Upper lobe of right lung (tissue), 1 donor: ENCODE measurements around the gene ZNRF3. TPM values are rescaled to one million over a fixed set of nuclear protein-coding genes. Genes with fewer than 3 reads are reported as not detected.
A peak's percentile ranks its signal among the peaks of the same experiment; 100 is the strongest.

Source experiments
- ATAC-seq: fragments of 200-7000 bp; cut with Tn5 transposase; one replicate; pipeline ENCODE4 v1.9.1; 2020; ENCODE audit warnings: mild to moderate bottlenecking, moderate library complexity
- DNase-seq: peaks from one replicate; pipeline ENCODE4 v3.0.0-alpha.2; 2020
- H3K27ac ChIP-seq: fragments of 200-600 bp; one replicate; pipeline ENCODE4 v1.8.0; 2022
- H3K27me3 ChIP-seq: fragments of 200-600 bp; one replicate; pipeline ENCODE4 v1.8.0; 2022; ENCODE audit warnings: mild to moderate bottlenecking
- H3K36me3 ChIP-seq: fragments of 200-600 bp; one replicate; pipeline ENCODE4 v1.8.0; 2022
- H3K4me1 ChIP-seq: fragments of 200-600 bp; one replicate; pipeline ENCODE4 v1.8.0; 2022
- H3K4me3 ChIP-seq: fragments of 200-600 bp; one replicate; pipeline ENCODE4 v1.8.0; 2022; ENCODE audit warnings: mild to moderate bottlenecking
- H3K9me3 ChIP-seq: fragments of 200-600 bp; one replicate; pipeline ENCODE4 v1.8.0; 2022
- intact Hi-C: fragments of 100-400 bp; cut with DNase I; formaldehyde crosslinking; loops from one replicate; pipeline ENCODE4 v1.11.0; 2022
- long read RNA-seq: library from polyadenylated mRNA; unstranded; transcript quantifications from one replicate; pipeline ENCODE4 v2.0.0, GENCODE V29; 2021
- total RNA-seq: library from RNA; stranded (reverse); fragmentation: NEBNext Ultra II Directional; extraction: Animal tissue kit (Norgen Biotek cat#: 25700); gene quantifications from one replicate; pipeline ENCODE4 v1.2.1, GENCODE V29; 2021
- TF ChIP-seq, protein P1 (sequence below): fragments of 200-600 bp; IDR thresholded peaks from one replicate; pipeline ENCODE4 v1.8.0; 2022; ENCODE audit warnings: antibody characterized with exemption
- donor health status: DM: no; HTN: yes; CAD: no; lungs with severe emphysema.

ZNRF3 gene
- 15.8 TPM for total RNA-seq
- long read RNA-seq, full-length matches to known transcripts = 13 of 43 reads
- long read RNA-seq, partial matches to known transcripts = 18 of 43 reads
- long read RNA-seq, other reads (novel, unspliced or antisense) = 12 of 43 reads

DNA sequence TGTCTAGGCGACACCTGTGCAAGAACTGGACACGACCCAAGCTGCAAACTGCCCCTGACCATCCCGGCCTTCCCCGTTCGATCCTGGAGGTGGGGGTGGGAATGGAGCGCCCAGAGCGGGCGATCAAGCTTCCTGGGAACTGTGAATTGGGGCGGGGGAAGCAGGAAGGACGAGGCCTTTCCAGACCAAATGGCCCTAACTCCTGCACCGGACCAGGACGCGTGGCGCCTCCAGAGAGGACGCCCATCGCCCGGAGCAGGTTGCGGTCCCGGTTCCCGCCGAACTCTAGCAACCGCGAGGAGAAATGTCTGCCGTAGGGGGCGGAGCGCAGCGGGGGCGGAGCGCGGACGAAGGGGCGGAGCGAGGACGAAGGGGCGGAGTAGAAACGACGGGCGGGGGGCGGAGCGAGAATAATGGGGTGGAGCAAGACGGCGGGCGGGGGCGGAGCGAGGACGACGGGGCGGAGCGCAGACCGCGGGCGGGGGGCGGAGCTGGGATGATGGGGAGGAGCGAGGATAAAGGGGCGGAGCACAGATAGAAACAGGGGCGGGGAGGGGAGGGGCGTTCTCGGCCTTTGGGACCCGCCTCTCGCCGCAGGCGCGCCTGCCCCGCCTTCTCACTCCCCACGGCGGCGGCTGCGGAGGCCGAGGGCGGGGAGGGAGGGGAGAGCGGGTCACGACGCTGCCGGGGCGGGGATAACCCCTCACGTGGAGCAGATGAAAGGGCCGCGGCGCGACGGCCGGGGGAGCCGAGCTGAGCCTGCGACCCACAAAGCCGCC is at the start of gene ZNRF3:
TSS of gene ZNRF3 (plus strand) at position 695 of the 779 bp plus-strand sequence. CDS start 195 bp downstream, outside the sequence.
- Histone ChIP-seq H3K4me1 (peaks cover 11% of the 10 kb centered on the region), H3K36me3 (no peaks in the 10 kb centered on the region), H3K27ac (no peak within 1 kb of the TSS), H3K9me3 (no peaks in the 10 kb centered on the region), H3K27me3 (no peaks in the 10 kb centered on the region), H3K4me3 (peak within 1 kb of the TSS; percentile 72)
- DNase-seq = peak; percentile 96
- intact Hi-C loops = no loop called here
- peak; percentile 98 for ATAC-seq
- TF ChIP-seq, protein P1, sequence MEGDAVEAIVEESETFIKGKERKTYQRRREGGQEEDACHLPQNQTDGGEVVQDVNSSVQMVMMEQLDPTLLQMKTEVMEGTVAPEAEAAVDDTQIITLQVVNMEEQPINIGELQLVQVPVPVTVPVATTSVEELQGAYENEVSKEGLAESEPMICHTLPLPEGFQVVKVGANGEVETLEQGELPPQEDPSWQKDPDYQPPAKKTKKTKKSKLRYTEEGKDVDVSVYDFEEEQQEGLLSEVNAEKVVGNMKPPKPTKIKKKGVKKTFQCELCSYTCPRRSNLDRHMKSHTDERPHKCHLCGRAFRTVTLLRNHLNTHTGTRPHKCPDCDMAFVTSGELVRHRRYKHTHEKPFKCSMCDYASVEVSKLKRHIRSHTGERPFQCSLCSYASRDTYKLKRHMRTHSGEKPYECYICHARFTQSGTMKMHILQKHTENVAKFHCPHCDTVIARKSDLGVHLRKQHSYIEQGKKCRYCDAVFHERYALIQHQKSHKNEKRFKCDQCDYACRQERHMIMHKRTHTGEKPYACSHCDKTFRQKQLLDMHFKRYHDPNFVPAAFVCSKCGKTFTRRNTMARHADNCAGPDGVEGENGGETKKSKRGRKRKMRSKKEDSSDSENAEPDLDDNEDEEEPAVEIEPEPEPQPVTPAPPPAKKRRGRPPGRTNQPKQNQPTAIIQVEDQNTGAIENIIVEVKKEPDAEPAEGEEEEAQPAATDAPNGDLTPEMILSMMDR = no peak

DNA sequence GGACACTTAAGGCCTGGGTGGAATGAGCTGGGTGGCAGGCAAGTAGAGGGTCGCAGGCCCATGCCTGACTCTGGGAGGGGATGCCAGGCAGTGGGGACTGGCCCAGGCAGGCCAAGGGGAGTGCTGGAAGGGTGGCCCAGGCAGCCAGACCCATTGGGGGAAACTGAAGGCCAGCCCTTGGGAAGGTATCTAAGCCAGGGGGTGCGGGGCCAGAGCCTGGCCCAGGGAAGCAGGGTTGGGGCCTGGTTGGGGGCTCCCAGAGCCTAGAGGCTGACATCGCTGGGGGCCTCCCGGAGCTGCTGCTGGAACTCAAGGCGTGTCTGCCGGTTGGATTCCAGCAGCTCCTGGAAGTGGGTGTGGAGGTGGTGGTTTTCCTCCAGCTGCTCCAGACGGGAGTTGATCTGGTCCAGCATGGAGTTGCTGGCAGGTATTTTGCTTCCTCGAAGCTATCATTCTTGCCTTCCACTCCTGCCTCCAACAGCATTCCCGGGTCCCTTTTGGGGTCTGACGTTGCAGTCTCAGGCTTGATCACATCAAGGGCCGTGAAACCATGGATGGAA is 47.7 kb upstream of the ZNRF3 start:
- intact Hi-C loops = no loop called here
- Histone ChIP-seq H3K4me3 (no peak overlapping the region), H3K27ac (no peak overlapping the region), H3K27me3 (no peaks in the 10 kb centered on the region), H3K9me3 (no peaks in the 10 kb centered on the region), H3K4me1 (no peaks in the 10 kb centered on the region), H3K36me3 (no peaks in the 10 kb centered on the region)
- ATAC-seq (no peak), DNase-seq (no peak)
- TF ChIP-seq, protein P1 = no peak

DNA sequence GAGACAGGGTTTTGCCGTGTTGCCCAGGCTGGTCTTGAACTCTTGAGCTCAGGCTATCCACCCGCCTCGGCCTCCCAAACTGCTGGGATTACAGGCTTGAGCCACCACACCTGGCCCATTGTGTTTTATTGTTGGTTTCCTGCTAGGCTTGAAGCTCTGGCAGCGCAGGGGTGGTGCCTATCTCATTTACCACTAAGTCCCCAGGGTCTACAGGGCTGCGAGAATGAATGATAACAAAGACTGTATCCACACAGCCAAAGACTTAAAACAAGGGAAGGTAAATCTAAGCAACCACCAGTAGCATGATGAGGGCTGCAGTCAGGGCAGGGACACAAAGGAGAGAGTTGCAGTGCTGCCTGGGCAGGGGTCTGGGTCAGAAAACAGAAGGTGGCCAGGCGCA is 45.7 kb upstream of the ZNRF3 start:
- no peaks in the 10 kb centered on the region for H3K9me3 ChIP-seq
- no peak overlapping the region for H3K27ac ChIP-seq
- ATAC-seq (no peak), DNase-seq (no peak)
- H3K27me3 ChIP-seq = no peaks in the 10 kb centered on the region
- H3K36me3 ChIP-seq = no peaks in the 10 kb centered on the region
- TF ChIP-seq, protein P1 = no peak
- intact Hi-C loops = no loop called here
- H3K4me3 ChIP-seq = no peak overlapping the region
- no peaks in the 10 kb centered on the region for H3K4me1 ChIP-seq

DNA sequence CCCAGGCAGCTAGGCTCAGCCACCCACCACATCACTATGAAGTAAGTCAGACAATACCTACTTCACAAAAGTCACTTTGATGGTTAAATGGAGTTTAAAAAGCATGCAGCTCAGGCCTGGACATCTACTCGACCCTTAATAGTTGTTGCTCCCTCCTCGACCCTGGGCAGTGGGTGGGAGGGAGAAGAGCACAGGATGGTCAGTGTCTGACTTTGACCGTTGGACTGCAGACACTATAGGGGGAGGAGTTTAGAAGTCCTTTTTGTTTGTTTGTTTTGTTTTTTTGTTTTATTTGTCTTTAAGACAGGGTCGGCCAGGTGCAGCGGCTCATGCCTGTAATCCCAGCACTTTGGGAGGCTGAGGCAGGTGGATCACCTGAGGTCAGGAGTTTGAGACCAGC is 44.4 kb upstream of the ZNRF3 start:
- H3K4me1 ChIP-seq = no peaks in the 10 kb centered on the region
- H3K4me3 ChIP-seq = no peak overlapping the region
- H3K27ac ChIP-seq = no peak overlapping the region
- H3K36me3 ChIP-seq = no peaks in the 10 kb centered on the region
- DNase-seq = no peak
- intact Hi-C loops = no loop called here
- no peaks in the 10 kb centered on the region for H3K27me3 ChIP-seq
- ATAC-seq = no peak
- TF ChIP-seq, protein P1 = no peak
- no peaks in the 10 kb centered on the region for H3K9me3 ChIP-seq

DNA sequence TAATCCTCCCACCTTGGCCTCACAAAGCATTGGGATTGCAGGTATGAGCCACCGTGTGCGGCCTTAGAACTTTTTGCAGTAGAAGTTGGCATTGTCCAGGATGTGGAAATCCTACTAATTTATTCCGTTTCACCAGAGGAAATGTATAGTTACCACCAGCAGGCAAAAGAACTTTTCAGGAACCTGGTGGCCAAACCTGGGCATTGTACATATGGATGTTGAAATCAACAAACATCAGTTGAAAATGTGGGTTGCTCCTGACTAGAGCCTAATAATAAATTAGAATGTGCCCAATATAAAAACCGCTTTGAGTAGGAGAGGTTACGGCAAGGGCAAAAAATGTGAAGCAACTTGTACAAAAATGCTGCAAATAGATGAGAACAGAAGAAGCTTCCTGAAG is 42.3 kb upstream of the ZNRF3 start:
- intact Hi-C loops = no loop called here
- TF ChIP-seq, protein P1 = no peak
- H3K4me3 ChIP-seq = no peak overlapping the region
- H3K27ac ChIP-seq = no peak overlapping the region
- ATAC-seq (no peak), DNase-seq (no peak)
- no peaks in the 10 kb centered on the region for H3K9me3 ChIP-seq
- no peaks in the 10 kb centered on the region for H3K27me3 ChIP-seq
- no peaks in the 10 kb centered on the region for H3K36me3 ChIP-seq
- no peaks in the 10 kb centered on the region for H3K4me1 ChIP-seq
